Duodenal mucosa (tissue), 2 donors: ENCODE data around the gene BTBD16.

ENCODE experiments used
- H3K27ac ChIP-seq: one replicate; pipeline ENCODE4 v1.7.0; 2013; ENCODE audit warnings: low read depth, low read length
- H3K27me3 ChIP-seq, 2 donors: one replicate each; pipeline ENCODE4 v1.7.0; 2013; ENCODE audit warnings: low read length in 2 of 2, control low read depth in 1 of 2; ENCODE audit not compliant: insufficient read depth in 2 of 2, control insufficient read depth in 1 of 2
- H3K36me3 ChIP-seq, 2 donors: one replicate each; pipeline ENCODE4 v1.7.0; 2013; ENCODE audit warnings: low read length in 2 of 2, control low read depth in 1 of 2; ENCODE audit not compliant: insufficient read depth in 2 of 2, control insufficient read depth in 1 of 2
- H3K4me1 ChIP-seq, 2 donors: one replicate each; pipeline ENCODE4 v1.7.0; 2013; ENCODE audit warnings: low read length in 2 of 2, control low read depth in 1 of 2; ENCODE audit not compliant: insufficient read depth in 2 of 2, control insufficient read depth in 1 of 2
- H3K4me3 ChIP-seq, 2 donors: one replicate each; pipeline ENCODE4 v1.7.0; 2013; ENCODE audit warnings: low read length in 2 of 2, low read depth in 1 of 2
- H3K9ac ChIP-seq, 2 donors: one replicate each; pipeline ENCODE4 v1.7.0; 2013; ENCODE audit warnings: low read length in 2 of 2, low read depth in 1 of 2
- H3K9me3 ChIP-seq, 2 donors: one replicate each; pipeline ENCODE4 v1.7.0; 2013; ENCODE audit warnings: low read length in 2 of 2, control low read depth in 1 of 2; ENCODE audit not compliant: control insufficient read depth in 1 of 2

BTBD16 gene

DNA sequence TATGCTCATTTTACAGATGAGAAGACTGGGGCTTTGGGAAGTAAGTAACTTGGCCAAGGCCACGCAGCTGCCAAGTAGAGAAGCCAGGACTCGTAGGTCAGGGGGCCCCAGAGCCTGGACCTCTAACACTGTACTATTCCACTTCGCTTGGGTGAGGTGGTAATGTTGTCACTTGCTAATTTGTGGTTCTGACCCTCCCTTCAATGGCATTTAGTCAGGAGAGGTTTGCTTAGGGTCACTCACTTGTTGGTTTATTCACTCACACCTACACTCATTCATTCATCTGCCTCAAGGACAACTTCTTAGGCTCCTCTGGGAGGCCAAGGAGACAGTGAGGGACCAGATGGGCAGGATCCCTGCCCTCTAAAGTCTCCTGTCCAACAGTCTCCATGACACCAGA lies 21.3 kb downstream of the BTBD16 start:
- H3K9ac ChIP-seq = no peak overlapping the region
- no peak overlapping the region for H3K27ac ChIP-seq
- H3K4me1 ChIP-seq = no peaks in the 10 kb centered on the region
- no peak overlapping the region for H3K4me3 ChIP-seq
- no peaks in the 10 kb centered on the region for H3K9me3 ChIP-seq
- no peaks in the 10 kb centered on the region for H3K36me3 ChIP-seq
- no peaks in the 10 kb centered on the region for H3K27me3 ChIP-seq

GRCh38 chr10:122293156-122293960 lies 22.3 kb downstream of the BTBD16 start:
- Histone ChIP-seq H3K27me3 (no peaks in the 10 kb centered on the region), H3K36me3 (no peaks in the 10 kb centered on the region), H3K9me3 (no peaks in the 10 kb centered on the region), H3K27ac (no peak overlapping the region), H3K4me3 (no peak overlapping the region), H3K9ac (no peak overlapping the region), H3K4me1 (no peaks in the 10 kb centered on the region)

DNA sequence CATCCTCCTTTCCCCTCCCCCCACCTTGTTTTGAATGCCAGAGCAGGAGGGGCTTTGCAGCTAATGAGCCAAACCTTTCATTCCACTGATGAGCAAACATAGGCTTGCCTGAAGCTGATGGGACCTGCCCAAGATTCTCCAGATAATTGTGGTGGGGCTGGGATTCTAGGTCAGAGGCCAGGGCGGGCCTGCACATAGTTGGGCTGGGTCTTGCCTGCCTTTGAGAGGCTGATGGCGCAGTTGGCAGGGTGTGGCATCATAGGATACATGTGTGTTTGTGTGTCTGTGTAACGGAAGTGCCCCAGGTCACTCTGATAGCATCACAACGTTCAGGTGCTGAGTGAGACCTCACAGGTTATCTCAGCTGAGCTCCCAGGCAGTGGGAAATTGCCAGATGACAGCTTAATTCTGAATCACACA lies 22.9 kb downstream of the BTBD16 start:
- Histone ChIP-seq H3K4me3 (no peak overlapping the region), H3K27ac (no peak overlapping the region), H3K36me3 (no peaks in the 10 kb centered on the region), H3K9ac (no peak overlapping the region), H3K4me1 (peaks cover 2 to 3% of the 10 kb centered on the region in 2 donors), H3K9me3 (no peaks in the 10 kb centered on the region), H3K27me3 (no peaks in the 10 kb centered on the region)

GRCh38 chr10:122294511-122295450 lies 23.7 kb downstream of the BTBD16 start:
- no peak overlapping the region for H3K27ac ChIP-seq
- H3K36me3 ChIP-seq = no peaks in the 10 kb centered on the region
- no peaks in the 10 kb centered on the region for H3K9me3 ChIP-seq
- H3K9ac ChIP-seq = no peak overlapping the region
- H3K4me3 ChIP-seq = no peak overlapping the region
- H3K27me3 ChIP-seq = no peaks in the 10 kb centered on the region
- peaks cover 3% of the 10 kb centered on the region in 2 donors for H3K4me1 ChIP-seq

GRCh38 chr10:122295451-122295809 lies 24.3 kb downstream of the BTBD16 start:
- Histone ChIP-seq H3K4me3 (no peak overlapping the region), H3K36me3 (no peaks in the 10 kb centered on the region), H3K27ac (no peak overlapping the region), H3K27me3 (no peaks in the 10 kb centered on the region), H3K9me3 (no peaks in the 10 kb centered on the region), H3K9ac (no peak overlapping the region), H3K4me1 (peaks cover 3% of the 10 kb centered on the region in 2 donors)

- no peak overlapping the region for H3K9ac ChIP-seq
- no peaks in the 10 kb centered on the region for H3K36me3 ChIP-seq
- no peaks in the 10 kb centered on the region for H3K9me3 ChIP-seq
- peaks cover 3 to 7% of the 10 kb centered on the region in 2 donors for H3K4me1 ChIP-seq
- H3K27ac ChIP-seq = no peak overlapping the region
- H3K4me3 ChIP-seq = no peak overlapping the region
- no peaks in the 10 kb centered on the region for H3K27me3 ChIP-seq
These were observed 25.4 kb downstream of the BTBD16 start for GRCh38 chr10:122296363-122297120.

DNA sequence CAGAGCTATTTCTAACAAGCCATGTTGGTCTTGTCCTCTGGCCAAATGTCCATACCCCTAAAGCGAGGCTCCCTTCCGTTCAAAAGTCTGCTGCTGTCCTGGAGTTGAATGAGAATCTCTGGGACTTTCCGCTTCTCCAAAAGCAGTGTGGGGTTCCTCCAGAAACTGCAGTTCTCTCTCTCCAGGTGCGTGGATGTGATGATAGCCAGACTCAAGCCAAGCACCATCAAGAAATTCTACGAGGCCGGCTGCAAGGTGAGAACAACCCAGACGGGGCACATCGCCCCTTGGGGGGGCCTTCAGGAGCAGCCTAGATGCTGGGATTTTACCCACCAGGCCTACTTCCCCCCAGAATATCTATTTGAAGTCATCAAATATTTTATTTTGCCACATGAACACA lies 26.5 kb downstream of the BTBD16 start:
- no peak overlapping the region for H3K27ac ChIP-seq
- H3K9ac ChIP-seq = no peak overlapping the region

GRCh38 chr10:122298206-122298597 lies 27.1 kb downstream of the BTBD16 start:
- no peak overlapping the region for H3K27ac ChIP-seq
- H3K9me3 ChIP-seq = no peaks in the 10 kb centered on the region
- H3K36me3 ChIP-seq = no peaks in the 10 kb centered on the region
- no peak overlapping the region for H3K9ac ChIP-seq
- peaks cover 3 to 7% of the 10 kb centered on the region in 2 donors for H3K4me1 ChIP-seq
- H3K27me3 ChIP-seq = no peaks in the 10 kb centered on the region
- no peak overlapping the region for H3K4me3 ChIP-seq

More for the DNA sequence above, 26.5 kb downstream of the BTBD16 start:
- Histone ChIP-seq H3K4me3 (no peak overlapping the region), H3K4me1 (peaks cover 3 to 7% of the 10 kb centered on the region in 2 donors), H3K27me3 (no peaks in the 10 kb centered on the region), H3K9me3 (no peaks in the 10 kb centered on the region), H3K36me3 (no peaks in the 10 kb centered on the region)

GRCh38 chr10:122298598-122299301 lies 27.7 kb downstream of the BTBD16 start:
- H3K4me3 ChIP-seq = peak overlapping the region; percentile 26 to 41
- H3K9ac ChIP-seq = peak overlapping the region; percentile 40
- H3K9me3 ChIP-seq = no peaks in the 10 kb centered on the region
- no peaks in the 10 kb centered on the region for H3K27me3 ChIP-seq
- H3K27ac ChIP-seq = no peak overlapping the region
- H3K36me3 ChIP-seq = no peaks in the 10 kb centered on the region
- H3K4me1 ChIP-seq = peaks cover 3 to 7% of the 10 kb centered on the region in 2 donors
